NT2/D1 (cell line): ENCODE measurements around the gene CSF2RB.

ENCODE experiments used
- SUZ12 ChIP-seq: IDR thresholded peaks from 2 replicates; pipeline ENCODE4 v1.6.1; 2011; ENCODE audit not compliant: insufficient read length, insufficient read depth; ENCODE audit errors: extremely low read depth
- YY1 ChIP-seq: IDR thresholded peaks from 2 replicates; pipeline ENCODE4 v1.6.1; 2011; ENCODE audit not compliant: insufficient read length, insufficient read depth
- ZNF274 ChIP-seq: IDR thresholded peaks from 2 replicates; pipeline ENCODE4 v1.6.1; 2011; ENCODE audit warnings: mild to moderate bottlenecking, low read depth, low read length

DNA sequence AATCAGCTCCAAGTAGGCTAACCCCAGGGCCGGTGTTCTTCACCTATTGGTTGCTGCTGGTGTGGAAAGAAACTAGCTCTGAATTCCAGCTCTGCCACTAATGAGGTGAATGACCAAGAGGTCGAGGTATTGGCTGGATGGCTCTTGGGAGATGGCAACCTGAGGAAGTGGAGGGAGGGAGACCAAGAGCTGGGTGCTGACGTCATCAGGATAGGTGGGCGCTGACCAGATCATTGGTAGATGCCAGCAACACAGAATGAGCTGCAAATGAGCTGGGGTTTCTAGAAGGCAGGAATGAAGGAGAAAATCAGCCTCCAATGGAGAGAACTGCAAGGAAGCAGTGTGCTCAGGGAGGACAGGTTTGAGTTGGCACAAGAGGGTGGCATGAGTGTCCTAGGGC, 14.7 kb upstream of the CSF2RB start:
- TF ChIP-seq ZNF274, result no peak
- TF ChIP-seq YY1, result no peak
- TF ChIP-seq SUZ12, result no peak
